CD8-positive, alpha-beta memory T cell (primary cell): ENCODE results near the gene GRK6. TPM values are rescaled to one million over a fixed set of nuclear protein-coding genes. Genes with fewer than 3 reads are reported as not detected.

Experiments
- CTCF ChIA-PET: fragments of 350-600 bp; sonication (Branson Sonifier 250); formaldehyde crosslinking; loops from one replicate; lab custom pipeline; 2021; ENCODE audit warnings: antibody characterized with exemption; lab: Charles Lee
- POLR2A ChIA-PET: fragments of 350-600 bp; sonication (Branson Sonifier 250); formaldehyde crosslinking; loops from one replicate; lab custom pipeline; 2021; ENCODE audit warnings: antibody characterized with exemption; lab: Charles Lee
- DNase-seq, 5 donors: peaks; one replicate each; pipeline versions ENCODE4 v3.0.0 to v3.0.0-alpha.2; 2020 to 2022; ENCODE audit warnings: mixed read lengths in 1 of 5
- H3K27ac ChIP-seq: one replicate; pipeline ENCODE4 v1.7.0; 2013; ENCODE audit warnings: low read depth, mild to moderate bottlenecking, low read length, moderate library complexity
- H3K27me3 ChIP-seq: 2 replicates; pipeline ENCODE4 v1.7.0; 2013; ENCODE audit warnings: low read length, mild to moderate bottlenecking; ENCODE audit not compliant: insufficient read depth, poor library complexity, severe bottlenecking
- H3K36me3 ChIP-seq: 2 replicates; pipeline ENCODE4 v1.7.0; 2013; ENCODE audit warnings: mild to moderate bottlenecking, low read length, moderate library complexity; ENCODE audit not compliant: insufficient read depth
- H3K4me1 ChIP-seq: 2 replicates; pipeline ENCODE4 v1.7.0; 2013; ENCODE audit warnings: mild to moderate bottlenecking, low read length, moderate library complexity; ENCODE audit not compliant: insufficient read depth
- H3K4me3 ChIP-seq: 2 replicates; pipeline ENCODE4 v1.7.0; 2013; ENCODE audit warnings: mild to moderate bottlenecking, low read length
- H3K9me3 ChIP-seq: 2 replicates; pipeline ENCODE4 v1.7.0; 2013; ENCODE audit warnings: mild to moderate bottlenecking, low read length
- H3K27ac Mint-ChIP-seq, 8 donors: one replicate each; pipeline ENCODE4 v1.8.0; 2020 to 2021; ENCODE audit warnings: mixed read lengths in 8 of 8, mild to moderate bottlenecking in 6 of 8, inconsistent platforms in 3 of 8, moderate library complexity in 3 of 8
- H3K27me3 Mint-ChIP-seq, 2 donors: one replicate each; pipeline ENCODE4 v1.8.0; 2020 to 2021; ENCODE audit warnings: mixed read lengths in 2 of 2, mild to moderate bottlenecking in 1 of 2, moderate library complexity in 1 of 2
- H3K36me3 Mint-ChIP-seq, 3 donors: one replicate each; pipeline ENCODE4 v1.8.0; 2020 to 2021; ENCODE audit warnings: mixed read lengths in 3 of 3, inconsistent platforms in 1 of 3, mild to moderate bottlenecking in 1 of 3
- H3K4me1 Mint-ChIP-seq, 3 donors: one replicate each; pipeline ENCODE4 v1.8.0; 2020 to 2021; ENCODE audit warnings: mixed read lengths in 3 of 3, inconsistent platforms in 1 of 3, mild to moderate bottlenecking in 1 of 3
- H3K4me3 Mint-ChIP-seq, 7 donors: one replicate each; pipeline ENCODE4 v1.8.0; 2020 to 2021; ENCODE audit warnings: mixed read lengths in 7 of 7, mild to moderate bottlenecking in 6 of 7, moderate library complexity in 4 of 7, inconsistent platforms in 2 of 7
- H3K9me3 Mint-ChIP-seq, 5 donors: one replicate each; pipeline ENCODE4 v1.8.0; 2020 to 2022; ENCODE audit warnings: mixed read lengths in 5 of 5, mild to moderate bottlenecking in 3 of 5, moderate library complexity in 2 of 5, inconsistent platforms in 1 of 5
- polyA plus RNA-seq: library from polyadenylated mRNA; unstranded; fragments of 300-500 nt; fragmentation: Illumina TruSeq; gene quantifications from one replicate; pipeline ENCODE4 v1.2.3, GENCODE V29; 2021
- total RNA-seq, 2 experiments: library from RNA; stranded (reverse); gene quantifications; one replicate each; pipeline ENCODE4 v1.2.3, GENCODE V29; 2021

GRK6 gene
- total RNA-seq (100 to 1,000 TPM; 180 to 185 TPM), polyA plus RNA-seq (201 TPM)

- Mint-ChIP-seq H3K27me3 (peaks cover 0 to 4% of the 10 kb centered on the region in 2 donors), H3K27ac (peak within 1 kb of the TSS; percentile 96 to 99 (median 98)), H3K9me3 (no peaks in the 10 kb centered on the region), H3K4me1 (peaks cover 51 to 67% (median 58%) of the 10 kb centered on the region in 3 donors), H3K4me3 (peak within 1 kb of the TSS; percentile 92 to 97 (median 95)), H3K36me3 (peaks cover 0 to 30% (median 3%) of the 10 kb centered on the region in 3 donors)
- POLR2A ChIA-PET, result interaction anchor here (0.6 to 4.6 kb wide), 18 partner anchors 9 to 294 kb away, joined by 3 to 57 read pairs (median 6); partner anchors contain the start of genes F12, LMAN2 and PRR7
- Histone ChIP-seq H3K4me1 (peaks cover 62% of the 10 kb centered on the region), H3K27ac (peak within 1 kb of the TSS; percentile 93), H3K9me3 (no peaks in the 10 kb centered on the region), H3K36me3 (peaks cover 7% of the 10 kb centered on the region), H3K4me3 (peak within 1 kb of the TSS; percentile 93), H3K27me3 (no peaks in the 10 kb centered on the region)
- peak; percentile 59 to 85 (median 78) for DNase-seq
- CTCF ChIA-PET, result interaction anchor here (0.7 to 14.5 kb wide), 11 partner anchors 10 to 117 kb away, joined by 3 to 326 read pairs (median 6); partner anchors contain the start of genes F12, PFN3 and PRR7
Measured at GRCh38 chr5:177426566-177427210, at the start of gene GRK6. GRK6 (plus strand) TSS chr5:177426676; CDS start chr5:177426846, 170 bp downstream.

GRCh38 chr5:177377851-177378776, 48.4 kb upstream of the GRK6 start:
- peak overlapping the region in 3 of 8 donors; percentile 36 to 78 (median 73) for H3K27ac Mint-ChIP-seq

DNA sequence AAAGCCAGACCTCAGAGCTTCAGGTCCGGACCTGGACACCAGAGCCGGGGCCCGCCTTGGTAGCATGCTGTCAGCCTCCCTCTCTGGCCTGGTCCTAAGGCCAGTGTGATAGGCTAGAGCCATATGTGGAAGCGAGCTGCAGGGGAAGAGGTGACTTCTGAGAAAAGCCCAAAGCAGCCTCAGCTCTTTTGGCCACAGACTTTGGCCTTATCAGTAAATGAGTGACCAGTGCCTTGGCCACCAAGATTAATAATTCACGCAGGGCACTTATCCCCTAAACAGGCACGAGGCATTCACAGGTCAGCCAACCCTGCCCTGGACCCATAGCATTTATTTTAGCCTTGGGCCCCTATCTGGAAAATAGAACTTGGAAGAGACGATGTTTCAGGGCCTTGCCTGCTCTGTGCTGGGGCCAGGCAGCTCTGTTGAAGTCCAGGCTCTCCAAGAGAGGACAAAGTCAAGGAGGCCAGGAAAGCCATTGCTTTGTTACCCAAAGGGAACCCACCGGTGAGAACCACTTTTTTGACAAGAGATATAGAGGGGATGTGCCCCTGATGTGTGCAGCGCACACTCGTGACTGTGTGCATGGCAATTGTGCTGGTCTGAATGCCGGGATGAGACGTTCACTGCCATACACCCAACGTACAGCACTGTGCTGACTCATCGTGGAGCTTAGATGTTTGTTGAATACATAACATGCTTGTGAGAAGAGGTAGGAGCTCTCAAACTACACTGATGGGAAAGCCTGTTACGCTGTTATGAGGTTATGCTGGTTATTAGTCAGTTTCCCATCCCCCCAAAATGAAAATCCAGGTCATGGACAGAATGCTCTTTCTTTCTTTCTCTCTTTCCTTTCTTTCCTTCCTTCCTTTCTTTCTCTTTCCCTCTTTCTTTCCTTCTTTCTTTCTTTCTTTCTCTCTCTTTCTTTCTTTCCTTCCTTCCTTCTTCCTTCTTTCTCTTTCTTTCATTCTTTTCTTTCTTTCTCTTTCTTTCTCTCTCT, 47.3 kb upstream of the GRK6 start:
- peaks cover 17 to 30% (median 18%) of the 10 kb centered on the region in 3 donors for H3K4me1 Mint-ChIP-seq
- H3K27me3 ChIP-seq, result no peaks in the 10 kb centered on the region
- no peak overlapping the region for H3K4me3 Mint-ChIP-seq
- ChIA-PET CTCF (interaction anchor here (0.7 to 9.5 kb wide), 12 partner anchors 8 to 122 kb away, joined by 3 to 50 read pairs (median 4); no protein-coding TSS in a partner anchor), POLR2A (interaction anchor here (0.6 to 1.3 kb wide), 4 partner anchors 9 to 67 kb away, joined by 3 read pairs; no protein-coding TSS in a partner anchor)
- peak overlapping the region; percentile 55 for H3K27ac ChIP-seq
- DNase-seq, result no peak
- H3K36me3 Mint-ChIP-seq, result peaks cover 0 to 3% (median 2%) of the 10 kb centered on the region in 3 donors
- H3K4me3 ChIP-seq, result no peak overlapping the region
- peaks cover 0 to 2% of the 10 kb centered on the region in 2 donors for H3K27me3 Mint-ChIP-seq
- no peaks in the 10 kb centered on the region for H3K36me3 ChIP-seq
- no peaks in the 10 kb centered on the region for H3K9me3 Mint-ChIP-seq
- peak overlapping the region in 7 of 8 donors; percentile 9 to 78 (median 42) for H3K27ac Mint-ChIP-seq
- H3K4me1 ChIP-seq, result peaks cover 39% of the 10 kb centered on the region
- no peaks in the 10 kb centered on the region for H3K9me3 ChIP-seq

More at GRCh38 chr5:177377851-177378776, 48.4 kb upstream of the GRK6 start:
- Histone ChIP-seq H3K4me3 (no peak overlapping the region), H3K27ac (peak overlapping the region; percentile 55), H3K27me3 (no peaks in the 10 kb centered on the region), H3K36me3 (no peaks in the 10 kb centered on the region), H3K4me1 (peaks cover 49% of the 10 kb centered on the region), H3K9me3 (no peaks in the 10 kb centered on the region)
- Mint-ChIP-seq H3K4me1 (peaks cover 28 to 38% (median 29%) of the 10 kb centered on the region in 3 donors), H3K4me3 (no peak overlapping the region), H3K9me3 (no peaks in the 10 kb centered on the region), H3K27me3 (no peaks in the 10 kb centered on the region), H3K36me3 (peaks cover 0 to 7% (median 2%) of the 10 kb centered on the region in 3 donors)
- POLR2A ChIA-PET, result interaction anchor here (1.1 kb wide), 1 partner anchor 68 kb away, joined by 3 read pairs; no protein-coding TSS in a partner anchor
- no peak for DNase-seq
- CTCF ChIA-PET, result interaction anchor here (0.8 to 9.5 kb wide), 11 partner anchors 7 to 124 kb away, joined by 3 to 50 read pairs (median 5); no protein-coding TSS in a partner anchor

DNA sequence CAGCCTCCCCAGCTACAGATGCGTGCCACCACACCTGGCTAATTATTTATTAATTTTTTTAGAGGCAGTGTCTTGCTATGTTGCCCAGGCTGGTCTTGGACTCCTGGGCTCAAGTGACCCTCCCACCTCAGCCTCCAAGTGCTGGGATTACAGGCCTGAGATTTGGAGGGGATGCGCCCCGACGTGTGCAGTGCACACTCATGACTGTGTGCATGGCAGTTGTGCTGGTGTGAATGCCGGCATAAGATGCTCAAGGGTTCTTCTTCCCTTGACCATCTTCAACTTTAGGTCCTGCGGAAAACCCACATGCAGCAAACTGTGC, 45.7 kb upstream of the GRK6 start:
- Mint-ChIP-seq H3K27me3 (peaks cover 0 to 2% of the 10 kb centered on the region in 2 donors), H3K27ac (no peak overlapping the region), H3K36me3 (peaks cover 0 to 2% (median 0%) of the 10 kb centered on the region in 3 donors), H3K9me3 (no peaks in the 10 kb centered on the region), H3K4me3 (no peak overlapping the region), H3K4me1 (peaks cover 14 to 27% (median 16%) of the 10 kb centered on the region in 3 donors)
- Histone ChIP-seq H3K4me1 (peaks cover 37% of the 10 kb centered on the region), H3K27me3 (no peaks in the 10 kb centered on the region), H3K36me3 (no peaks in the 10 kb centered on the region), H3K9me3 (no peaks in the 10 kb centered on the region), H3K4me3 (no peak overlapping the region), H3K27ac (no peak overlapping the region)
- DNase-seq, result no peak
- CTCF ChIA-PET, result interaction anchor here (1.8 to 16.1 kb wide), 3 partner anchors 9 to 23 kb away, joined by 6 to 291 read pairs (median 50); partner anchors contain the start of gene PFN3
- POLR2A ChIA-PET, result interaction anchor here (0.7 to 1.8 kb wide), 2 partner anchors 9 kb away, joined by 4 to 7 read pairs; no protein-coding TSS in a partner anchor

- Mint-ChIP-seq H3K4me1 (peaks cover 14 to 30% (median 16%) of the 10 kb centered on the region in 3 donors), H3K9me3 (no peaks in the 10 kb centered on the region), H3K36me3 (peaks cover 0 to 2% (median 0%) of the 10 kb centered on the region in 3 donors), H3K27ac (no peak overlapping the region), H3K27me3 (peaks cover 0 to 2% of the 10 kb centered on the region in 2 donors), H3K4me3 (no peak overlapping the region)
- Histone ChIP-seq H3K27ac (no peak overlapping the region), H3K4me3 (no peak overlapping the region), H3K4me1 (peaks cover 41% of the 10 kb centered on the region), H3K9me3 (no peaks in the 10 kb centered on the region), H3K36me3 (no peaks in the 10 kb centered on the region), H3K27me3 (no peaks in the 10 kb centered on the region)
- CTCF ChIA-PET, result interaction anchor here (0.9 to 16.1 kb wide), 3 partner anchors 12 to 73 kb away, joined by 4 to 291 read pairs (median 50); partner anchors contain the start of gene PFN3
- POLR2A ChIA-PET, result no interaction called here
- DNase-seq, result peak in 1 of 5 donors; percentile 39
Measured at GRCh38 chr5:177382423-177383029, 44.0 kb upstream of the GRK6 start.

DNA sequence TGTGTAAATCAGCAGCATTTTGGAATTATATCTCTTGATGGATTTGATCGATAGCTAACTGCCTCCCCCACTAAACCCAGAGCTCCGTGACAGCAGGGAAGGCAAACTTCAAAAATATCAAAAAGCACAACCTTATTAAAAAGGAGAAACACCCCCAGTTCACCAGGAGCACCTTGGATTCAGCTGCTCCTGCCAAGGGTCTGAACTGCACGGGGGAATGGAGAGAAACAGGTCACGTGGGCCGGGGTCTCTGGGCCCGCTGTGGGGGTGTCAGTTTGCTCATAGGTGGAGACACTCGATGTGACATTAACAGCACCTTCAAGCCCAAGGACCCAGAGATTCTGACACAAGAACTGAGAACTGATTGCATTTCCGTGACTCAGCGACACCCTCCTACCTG, 43.3 kb upstream of the GRK6 start:
- H3K27ac Mint-ChIP-seq, result peak overlapping the region in 1 of 8 donors; percentile 50
- no peak for DNase-seq
- H3K27ac ChIP-seq, result no peak overlapping the region
- ChIA-PET CTCF (interaction anchor here (0.9 to 16.1 kb wide), 3 partner anchors 12 to 72 kb away, joined by 4 to 291 read pairs (median 50); partner anchors contain the start of gene PFN3), POLR2A (interaction anchor here (0.7 kb wide), 1 partner anchor 117 kb away, joined by 3 read pairs; no protein-coding TSS in a partner anchor)
- H3K4me1 ChIP-seq, result peaks cover 39% of the 10 kb centered on the region
- H3K9me3 Mint-ChIP-seq, result no peaks in the 10 kb centered on the region
- peaks cover 0 to 2% (median 0%) of the 10 kb centered on the region in 3 donors for H3K36me3 Mint-ChIP-seq
- peaks cover 0 to 2% of the 10 kb centered on the region in 2 donors for H3K27me3 Mint-ChIP-seq
- no peaks in the 10 kb centered on the region for H3K9me3 ChIP-seq
- no peaks in the 10 kb centered on the region for H3K27me3 ChIP-seq
- no peaks in the 10 kb centered on the region for H3K36me3 ChIP-seq
- H3K4me1 Mint-ChIP-seq, result peaks cover 16 to 32% (median 18%) of the 10 kb centered on the region in 3 donors
- H3K4me3 ChIP-seq, result no peak overlapping the region
- no peak overlapping the region for H3K4me3 Mint-ChIP-seq
